K562 (cell line): ENCODE results near the gene ARHGAP9. TPM values are rescaled to one million over a fixed set of nuclear protein-coding genes. Genes with fewer than 3 reads are reported as not detected.

Experiments used
- DPF2 ChIP-seq: fragments of 450-650 bp; IDR thresholded peaks from 2 replicates; pipeline ENCODE4 v1.6.1; 2016
- ESRRA ChIP-seq: fragments of 450-650 bp; IDR thresholded peaks from 2 replicates; pipeline ENCODE4 v1.6.1; 2014; ENCODE audit warnings: low read depth, mild to moderate bottlenecking, moderate library complexity, borderline replicate concordance
- FOSL1 ChIP-seq: fragments of 200-800 bp; sonication (Bioruptor generic); conservative IDR thresholded peaks from 2 replicates; pipeline ENCODE4 v1.6.1; 2016; ENCODE audit warnings: missing genetic modification characterization, missing compliant biosample characterization
- FOXA3 ChIP-seq, 2 experiments: fragments of 450-650 bp in 1 of 2; sonication (generic) in 1 of 2; formaldehyde crosslinking; IDR thresholded peaks in 1 of 2; conservative IDR thresholded peaks in 1 of 2; 2 replicates each; pipeline versions ENCODE4 v1.4.0 to v1.8.0; 2020 to 2022; ENCODE audit warnings: mild to moderate bottlenecking in 2 of 2, missing genetic modification reagents in 1 of 2
- FOXP1 ChIP-seq: sonication (generic); formaldehyde crosslinking; IDR thresholded peaks from 2 replicates; pipeline ENCODE4 v1.8.0; 2022; ENCODE audit warnings: mild to moderate bottlenecking, missing genetic modification reagents
- HMG20B ChIP-seq: fragments of 250-450 bp; sonication (Bioruptor Pico); IDR thresholded peaks from 2 replicates; pipeline ENCODE4 v1.5.0; 2021; ENCODE audit warnings: mild to moderate bottlenecking
- PTRF ChIP-seq: fragments of 450-650 bp; IDR thresholded peaks from 2 replicates; pipeline ENCODE4 v1.6.1; 2016; ENCODE audit warnings: mild to moderate bottlenecking, missing genetic modification characterization, missing compliant biosample characterization
- RBM14 ChIP-seq: fragments of 200-400 bp; formaldehyde crosslinking; IDR thresholded peaks from 2 replicates; pipeline ENCODE4 v1.6.1; 2018; ENCODE audit warnings: low read depth, mild to moderate bottlenecking, low read length, moderate library complexity, borderline replicate concordance; ENCODE audit not compliant: insufficient read depth
- SAFB2 ChIP-seq: fragments of 200-400 bp; formaldehyde crosslinking; IDR thresholded peaks from 2 replicates; pipeline ENCODE4 v1.6.1; 2018; ENCODE audit warnings: borderline replicate concordance, low read length, low read depth, moderate library complexity; ENCODE audit not compliant: severe bottlenecking
- ZBTB2 ChIP-seq: fragments of 450-650 bp; IDR thresholded peaks from 2 replicates; pipeline ENCODE4 v1.6.1; 2016; ENCODE audit warnings: antibody characterized with exemption
- ZBTB40 ChIP-seq, 2 experiments: fragments of 450-650 bp in 1 of 2; sonication (generic) in 1 of 2; formaldehyde crosslinking in 1 of 2; IDR thresholded peaks; 2 replicates each; pipeline versions ENCODE4 v1.7.1 to v1.9.0; 2016 to 2022; ENCODE audit warnings: inconsistent platforms in 1 of 2, mild to moderate bottlenecking in 1 of 2, missing genetic modification reagents in 1 of 2
- ZNF239 ChIP-seq: fragments of 250-450 bp; sonication (Bioruptor Pico); IDR thresholded peaks from 2 replicates; pipeline ENCODE4 v1.4.0; 2020; ENCODE audit warnings: mild to moderate bottlenecking
- ZNF583 ChIP-seq: fragments of 250-450 bp; sonication (Bioruptor Pico); IDR thresholded peaks from 2 replicates; pipeline ENCODE4 v1.4.0; 2020
- polyA plus RNA-seq, 8 experiments: library from polyadenylated mRNA; depleted of rRNA in 4 of 8; stranded (reverse) in 5 of 8; unstranded in 3 of 8; fragments of >200 nt; fragmentation: Nextera tagmentation in 2 of 8; fragmentation: Illumina TruSeq in 1 of 8; extraction: Ambion mirVana in 2 of 8; extraction: Trizol in 1 of 8; gene quantifications; 2 replicates each; pipeline versions ENCODE4 v1.2.1 to v1.2.3, GENCODE V29; 2011 to 2014; ENCODE audit warnings: inconsistent platforms in 1 of 8, missing spikeins in 1 of 8
- total RNA-seq, 7 experiments: library from RNA; depleted of rRNA in 6 of 7; stranded (reverse); fragments of >200 nt in 6 of 7; fragmentation: Illumina TruSeq in 2 of 7; extraction: Trizol in 2 of 7; gene quantifications; 2 replicates each; pipeline versions ENCODE4 v1.2.1 to v1.2.3, GENCODE V29; 2011 to 2021; ENCODE audit warnings: low replicate concordance in 1 of 7

The ARHGAP9 gene
- total and polyA plus RNA-seq, 9 of the 15 experiments (the other 6 are each of a cell fraction or from before 2014, with no cell fraction given), result 1.5 to 10.2 (median 5.1) TPM

- TF ChIP-seq DPF2 (peak; percentile 72), RBM14 (no peak), ZBTB2 (peak; percentile 85), ESRRA (peak; percentile 94), ZNF239 (CRISPR knock-in tag) (no peak), ZBTB40 (IDR thresholded peaks at IDR 0.05) (no peak), ZBTB40 (CRISPR knock-in tag; IDR thresholded peaks at IDR 0.05) (no peak), FOXP1 (no peak; the same call in 1 of the 2 replicates), FOXA3 (CRISPR knock-in tag; conservative IDR thresholded peaks at IDR 0.05 in 1 of 2, IDR thresholded peaks at IDR 0.05 in 1 of 2) (peak; percentile 21 to 77; a peak in 2 of 4 replicates), HMG20B (CRISPR knock-in tag) (no peak), PTRF (tag) (peak; percentile 41; the same call in 1 of the 2 replicates), ZNF583 (CRISPR knock-in tag) (peak; percentile 38; the same call in 1 of the 2 replicates), SAFB2 (no peak), FOSL1 (tag) (peak; percentile 42)
Measured at GRCh38 chr12:57522011-57522886, 42.6 kb upstream of the ARHGAP9 start, which contains the start of gene MBD6 (continued).
